HG02938 (cell line): ENCODE results near the gene HES1.

Source experiments
- ATAC-seq: cut with Tn5 transposase; IDR thresholded peaks from one replicate; pipeline ENCODE4 v1.9.1; 2021; ENCODE audit warnings: mild to moderate bottlenecking, moderate library complexity; ENCODE audit not compliant: unreplicated experiment

HES1 gene

GRCh38 chr3:194101592-194102432, 34.1 kb upstream of the HES1 start:
- peak; percentile 20 for ATAC-seq

GRCh38 chr3:194102436-194102835, 33.5 kb upstream of the HES1 start:
- ATAC-seq, result no peak

GRCh38 chr3:194103505-194103904, 32.4 kb upstream of the HES1 start:
- ATAC-seq, result no peak

GRCh38 chr3:194103983-194104751, 31.8 kb upstream of the HES1 start:
- ATAC-seq, result no peak

- no peak for ATAC-seq
Observed at GRCh38 chr3:194105292-194105691, 30.7 kb upstream of the HES1 start.

GRCh38 chr3:194107107-194107506, 28.8 kb upstream of the HES1 start:
- ATAC-seq, result no peak

GRCh38 chr3:194109192-194109863, 26.6 kb upstream of the HES1 start:
- ATAC-seq, result no peak

GRCh38 chr3:194110483-194110882, 25.5 kb upstream of the HES1 start:
- no peak for ATAC-seq

GRCh38 chr3:194111336-194111735, 24.6 kb upstream of the HES1 start:
- no peak for ATAC-seq

GRCh38 chr3:194112120-194113106, 23.5 kb upstream of the HES1 start:
- no peak for ATAC-seq

- ATAC-seq, result no peak
Observed at GRCh38 chr3:194114123-194114522, 21.8 kb upstream of the HES1 start.

- ATAC-seq, result no peak
Observed at GRCh38 chr3:194117104-194117845, 18.7 kb upstream of the HES1 start.

- no peak for ATAC-seq
Observed at GRCh38 chr3:194118920-194119319, 17.0 kb upstream of the HES1 start.

GRCh38 chr3:194119831-194120590, 15.9 kb upstream of the HES1 start:
- no peak for ATAC-seq

GRCh38 chr3:194120789-194121770, 14.9 kb upstream of the HES1 start:
- no peak for ATAC-seq

GRCh38 chr3:194121891-194122631, 13.9 kb upstream of the HES1 start:
- no peak for ATAC-seq

GRCh38 chr3:194123726-194124125, 12.2 kb upstream of the HES1 start:
- no peak for ATAC-seq
